ENCODE data around the gene KRTAP10-11. TPM values are rescaled to one million over a fixed set of nuclear protein-coding genes. Genes with fewer than 3 reads are reported as not detected.
A peak's percentile ranks its signal among the peaks of the same experiment; 100 is the strongest.
"Not testable (repeated sequence)": the region's sequence is repeated elsewhere in the genome, so short reads cannot be mapped to it uniquely, and the experiment has no call there.

KRTAP10-11 gene
- total and polyA plus RNA-seq, 2 of the 8 experiments (the other 6 are each of a cell fraction or from before 2014, with no cell fraction given) = not detected

DNA sequence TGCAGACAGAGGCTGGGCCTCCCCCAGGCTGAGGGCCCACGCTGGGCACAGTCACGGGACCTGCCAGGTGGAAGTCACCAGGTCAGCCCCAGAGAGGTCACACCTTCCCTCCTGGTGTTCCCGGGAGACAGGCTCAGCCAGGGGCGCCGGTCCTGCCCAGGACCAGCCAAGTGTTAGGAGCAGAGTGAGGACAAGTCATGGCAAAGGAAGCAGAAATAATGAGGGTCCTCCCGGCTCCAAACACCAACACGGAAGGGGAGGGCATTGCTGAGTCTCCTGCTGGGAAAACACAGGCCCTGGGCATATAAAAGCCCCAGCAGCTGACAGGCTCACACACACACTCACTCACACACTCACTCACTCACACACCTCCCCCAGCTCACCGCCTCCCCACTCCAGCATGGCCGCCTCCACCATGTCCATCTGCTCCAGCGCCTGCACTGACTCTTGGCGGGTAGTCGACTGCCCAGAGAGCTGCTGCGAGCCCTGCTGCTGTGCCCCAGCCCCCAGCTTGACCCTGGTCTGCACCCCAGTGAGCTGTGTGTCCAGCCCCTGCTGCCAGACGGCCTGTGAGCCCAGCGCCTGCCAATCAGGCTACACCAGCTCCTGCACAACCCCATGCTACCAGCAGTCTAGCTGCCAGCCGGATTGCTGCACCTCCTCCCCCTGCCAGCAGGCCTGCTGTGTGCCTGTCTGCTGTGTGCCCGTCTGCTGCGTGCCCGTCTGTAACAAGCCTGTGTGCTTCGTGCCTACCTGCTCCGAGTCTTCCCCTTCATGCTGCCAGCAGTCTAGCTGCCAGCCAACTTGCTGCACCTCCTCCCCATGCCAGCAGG, 9.0 kb upstream of the KRTAP10-11 start, which contains the start of gene KRTAP10-10 (continued):
- TF ChIP-seq TCF12 (IDR thresholded peaks at IDR 0.05; ENCODE audit: low read depth, low read length) (no peak), ATF2 (IDR thresholded peaks at IDR 0.05; ENCODE audit: low read length) (no peak), TAF1 (IDR thresholded peaks at IDR 0.05; ENCODE audit: low read depth, low read length) (no peak), SIN3A (conservative IDR thresholded peaks at IDR 0.05 in 1 of 2, IDR thresholded peaks at IDR 0.05 in 1 of 2; ENCODE audit: low read depth in 1 of 2, low read length in 2 of 2) (no peak)

DNA sequence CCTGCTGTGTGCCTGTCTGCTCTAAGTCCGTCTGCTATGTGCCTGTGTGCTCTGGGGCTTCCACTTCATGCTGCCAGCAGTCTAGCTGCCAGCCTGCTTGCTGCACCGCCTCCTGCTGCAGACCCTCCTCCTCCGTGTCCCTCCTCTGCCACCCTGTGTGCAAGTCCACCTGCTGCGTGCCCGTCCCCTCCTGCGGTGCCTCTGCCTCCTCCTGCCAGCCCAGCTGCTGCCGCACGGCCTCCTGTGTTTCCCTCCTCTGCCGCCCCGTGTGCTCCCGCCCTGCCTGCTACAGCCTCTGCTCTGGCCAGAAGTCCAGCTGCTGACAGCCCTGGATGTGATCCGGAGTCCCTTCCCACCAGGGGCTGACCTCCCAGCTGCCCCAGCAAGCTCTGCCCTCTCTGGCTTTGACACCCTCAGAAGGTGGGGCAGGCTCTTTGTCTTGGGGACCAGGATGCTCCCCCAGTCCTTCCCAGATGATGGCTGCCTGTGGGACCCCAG, 8.3 kb upstream of the KRTAP10-11 start:
- H4K20me1 ChIP-seq (replicated peaks in 1 of 2; ENCODE audit: control insufficient read depth in 1 of 2, insufficient read depth in 2 of 2, low read length in 2 of 2); H2BK20ac ChIP-seq (ENCODE audit: low read length); H3K9me3 ChIP-seq (ENCODE audit: insufficient read depth in 2 of 2, low read depth in 1 of 2, low read length in 1 of 2); H3K4me2 ChIP-seq (ENCODE audit: insufficient read depth in 1 of 2, low read depth in 2 of 2, low read length in 2 of 2); H3K23ac ChIP-seq (ENCODE audit: insufficient read length); H2AK5ac ChIP-seq (ENCODE audit: low read depth, low read length); H4K8ac ChIP-seq (ENCODE audit: extremely low read depth, insufficient read depth, low read length); H3K9ac ChIP-seq (replicated peaks in 1 of 4; ENCODE audit: extremely low read depth in 1 of 4, low read depth in 3 of 4, low read length in 3 of 4); DNase-seq (ENCODE audit: low read depth in 1 of 2, low spot score in 2 of 2); H4K5ac ChIP-seq (ENCODE audit: insufficient read length, low read depth, low read length); H3K4me1 ChIP-seq (replicated peaks in 1 of 4; ENCODE audit: control insufficient read depth in 3 of 4, insufficient read depth in 4 of 4, low read length in 3 of 4); H3K23me2 ChIP-seq (ENCODE audit: low read depth, low read length); FAIRE-seq; H3K27ac ChIP-seq (ENCODE audit: low read depth, low read length); H3K4me3 ChIP-seq (ENCODE audit: extremely low read depth in 1 of 4, insufficient read depth in 2 of 4, low read depth in 3 of 4, low read length in 4 of 4); H3K79me2 ChIP-seq (ENCODE audit: control insufficient read depth in 1 of 2, insufficient read depth in 2 of 2, low read length in 2 of 2); H3K79me1 ChIP-seq (ENCODE audit: low read depth, low read length); H3K18ac ChIP-seq (ENCODE audit: extremely low read depth, low read length); H2AFZ ChIP-seq (ENCODE audit: low read length); CTCF ChIA-PET (ENCODE audit: partially characterized antibody); H2BK5ac ChIP-seq (ENCODE audit: low read depth, low read length); H3K27me3 ChIP-seq (replicated peaks in 1 of 4; ENCODE audit: control insufficient read depth in 3 of 4, extremely low read depth in 1 of 4, insufficient read depth in 3 of 4, low read length in 3 of 4); H3K14ac ChIP-seq (ENCODE audit: insufficient read length); H3K36me3 ChIP-seq (ENCODE audit: control insufficient read depth in 2 of 4, insufficient read depth in 4 of 4, low read length in 3 of 4); H2BK120ac ChIP-seq (replicated peaks; ENCODE audit: low read depth, low read length); H3K4ac ChIP-seq (replicated peaks; ENCODE audit: insufficient read length, low read depth, low read length); H3K56ac ChIP-seq (replicated peaks; ENCODE audit: insufficient read length, low read depth, low read length); H2BK12ac ChIP-seq (ENCODE audit: low read depth, low read length): not testable (repeated sequence)
- Histone ChIP-seq H2BK15ac (ENCODE audit: low read length) (0 out of 2 replicates have a peak overlapping the region, but pooled peaks have one; percentile 40), H4K91ac (replicated peaks; ENCODE audit: insufficient read length, low read length) (peak overlapping the region; percentile 54)
- POLR2A ChIA-PET (ENCODE audit: partially characterized antibody) = interaction anchor here (0.6 kb wide), 1 partner anchor 87 kb away, joined by 6 read pairs; no protein-coding TSS in a partner anchor
- WGBS, 2 experiments (ENCODE audit: extremely low coverage in 1 of 2, insufficient coverage in 1 of 2, insufficient read length in 1 of 2, insufficient replicate concordance in 2 of 2, low coverage in 1 of 2, low lambda C conversion rate in 2 of 2, missing lambda C conversion rate in 1 of 2) = 97% methylated on average over 5 of the region's 12 CpGs; no CpG with 5 or more reads in 1 of the 2 experiments
